GM19351 (cell line): Measurements from ENCODE around the gene CWC15.
"Not testable (repeated sequence)": the region's sequence is repeated elsewhere in the genome, so short reads cannot be mapped to it uniquely, and the experiment has no call there.

Source experiments
- ATAC-seq: cut with Tn5 transposase; IDR thresholded peaks from one replicate; pipeline ENCODE4 v1.9.1; 2021; ENCODE audit warnings: mild to moderate bottlenecking, moderate library complexity; ENCODE audit not compliant: unreplicated experiment

The CWC15 gene

GRCh38 chr11:94922321-94923003 is 50.9 kb downstream of the CWC15 start:
- no peak for ATAC-seq

GRCh38 chr11:94920311-94920710 is 53.0 kb downstream of the CWC15 start:
- ATAC-seq, result no peak

- not testable (repeated sequence) for ATAC-seq
Observed at GRCh38 chr11:94913718-94914394, 59.5 kb downstream of the CWC15 start.

GRCh38 chr11:94912806-94913205 is 60.5 kb downstream of the CWC15 start:
- no peak for ATAC-seq
